HG02588 (cell line): Measurements from ENCODE around the gene AKAP8.
"Not testable (repeated sequence)": the region's sequence is repeated elsewhere in the genome, so short reads cannot be mapped to it uniquely, and the experiment has no call there.

Experiments
- ATAC-seq: cut with Tn5 transposase; IDR thresholded peaks from one replicate; pipeline ENCODE4 v1.9.1; 2021; ENCODE audit warnings: mild to moderate bottlenecking, moderate library complexity; ENCODE audit not compliant: unreplicated experiment

The AKAP8 gene

DNA sequence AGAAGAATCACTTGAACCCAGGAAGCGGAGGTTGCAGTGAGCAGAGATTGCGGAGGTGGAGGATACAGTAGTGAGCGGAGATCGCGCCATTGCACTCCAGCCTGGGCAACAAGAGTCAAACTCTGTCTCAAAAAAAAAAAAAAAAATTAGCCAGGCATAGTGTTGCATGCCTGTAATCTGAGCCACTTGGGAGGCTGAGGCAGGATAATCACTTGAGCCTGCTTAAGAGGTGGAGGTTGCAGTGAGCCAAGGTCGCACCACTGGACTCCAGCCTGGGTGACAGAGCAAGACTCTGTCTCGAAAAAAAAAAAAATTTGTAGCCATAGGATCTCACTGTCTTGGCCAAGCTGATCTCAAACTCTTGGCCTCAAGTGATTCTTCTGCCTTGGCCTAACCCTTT, 43.6 kb downstream of the AKAP8 start:
- not testable (repeated sequence) for ATAC-seq

DNA sequence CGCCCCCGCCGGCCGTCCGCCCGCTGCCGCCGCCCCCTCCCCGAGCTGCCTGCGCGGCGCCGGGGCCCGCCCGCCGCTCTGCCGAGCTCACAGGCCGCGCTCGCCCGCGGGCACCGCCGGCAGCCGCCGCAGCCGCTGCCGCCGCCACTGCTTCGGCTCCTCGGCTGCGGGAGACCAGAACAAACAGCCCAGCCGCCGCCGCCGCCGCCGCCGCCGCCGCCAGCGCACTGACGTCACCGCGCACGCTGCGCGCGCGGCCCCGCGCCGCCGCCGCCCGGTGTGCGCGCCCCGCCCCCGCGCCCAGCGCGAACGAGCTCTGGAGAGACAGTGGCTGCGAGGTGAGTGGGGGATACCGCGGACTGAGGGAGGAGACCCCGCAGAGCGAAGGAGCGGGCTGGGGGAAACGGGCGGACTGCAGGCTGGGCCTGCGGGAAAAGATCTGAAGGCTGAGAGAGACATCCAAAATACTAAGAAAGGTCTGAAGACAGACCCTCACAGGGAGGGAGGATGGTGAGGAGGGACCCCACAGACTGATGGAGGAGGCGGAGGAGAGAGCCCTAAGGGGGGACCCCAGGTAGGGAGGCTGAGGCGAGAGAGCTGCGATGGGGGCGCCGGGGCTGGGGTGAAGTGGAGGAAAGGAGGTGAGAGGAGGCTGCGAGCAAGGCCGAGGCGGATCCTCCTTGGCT, 47.1 kb downstream of the AKAP8 start, which contains the start of gene BRD4:
TSS of gene BRD4 (minus strand) at position 229 of the 686 bp plus-strand sequence. CDS start 59,440 bp downstream, outside the sequence.
- peak; percentile 61 for ATAC-seq

DNA sequence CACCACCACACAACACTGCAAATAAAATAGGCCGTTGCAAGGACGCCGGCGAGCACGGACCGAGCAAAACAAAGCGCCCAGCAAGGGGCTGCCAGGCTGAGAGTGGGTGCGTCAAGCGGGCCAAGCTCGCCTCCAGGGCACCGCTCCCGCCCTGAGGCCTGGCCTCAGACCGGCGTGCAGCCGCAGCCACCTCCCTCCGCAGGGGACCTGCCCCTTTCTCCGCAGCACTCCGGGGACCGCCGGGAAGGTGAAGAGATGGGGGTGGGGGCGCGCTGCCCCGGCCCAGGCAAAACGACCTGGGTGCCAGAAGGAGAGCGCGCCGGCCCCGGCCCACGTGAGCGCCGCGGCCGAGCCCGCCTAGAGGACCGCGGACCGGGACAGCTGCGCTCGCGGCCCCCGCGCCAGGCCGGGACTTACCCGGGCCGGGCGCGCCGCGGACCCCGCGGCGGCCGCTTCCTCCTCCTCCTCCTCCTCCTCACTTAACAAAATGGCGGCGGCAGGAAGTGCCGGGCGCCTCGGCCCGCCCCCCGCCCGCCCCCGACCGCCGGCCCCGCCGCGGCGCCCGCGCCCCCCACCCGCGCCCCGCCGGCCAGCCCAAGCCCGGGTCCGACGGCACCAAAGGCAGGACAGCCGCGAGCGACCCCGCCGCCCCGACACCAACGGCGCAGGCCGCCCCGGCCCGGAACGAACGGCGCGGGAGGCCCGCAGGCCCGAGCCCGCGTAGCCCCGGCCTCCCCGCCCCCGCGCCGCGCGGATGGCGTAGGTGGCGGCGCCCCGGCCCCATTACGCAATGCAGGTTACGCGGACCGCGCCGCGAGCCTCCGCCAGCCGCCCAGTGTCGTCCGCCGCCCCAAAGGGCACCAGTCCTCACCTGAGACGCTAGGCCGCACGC, 47.9 kb downstream of the AKAP8 start:
- peak; percentile 40 for ATAC-seq

DNA sequence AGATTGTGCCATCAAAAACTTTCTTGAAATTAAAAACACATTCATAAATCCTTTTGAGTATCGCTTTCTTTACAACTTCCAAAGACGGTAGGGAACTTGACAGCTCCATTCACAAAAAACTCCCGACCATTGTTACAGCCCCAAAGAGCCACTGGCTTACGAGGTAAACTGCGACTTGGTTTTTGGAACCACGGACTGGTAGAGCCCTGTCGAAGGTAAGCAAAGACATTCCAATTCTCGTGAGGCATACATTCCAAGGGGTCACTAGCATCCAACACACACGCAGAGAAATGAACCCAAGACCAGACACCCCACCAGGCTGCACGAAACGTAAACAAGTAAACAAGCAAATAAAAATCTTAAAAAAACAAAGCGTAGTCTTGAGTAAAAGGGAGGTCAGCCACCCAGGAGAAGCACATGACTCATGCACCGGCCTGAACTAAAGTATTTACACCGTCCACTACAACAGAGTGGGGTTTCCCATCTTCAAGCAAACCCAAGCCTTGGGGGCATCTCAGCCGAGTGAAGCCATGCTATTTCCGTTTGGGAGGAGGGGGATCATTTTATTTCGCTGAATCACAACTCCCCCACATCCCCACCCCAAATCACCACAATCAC, 48.7 kb downstream of the AKAP8 start:
- ATAC-seq: no peak

DNA sequence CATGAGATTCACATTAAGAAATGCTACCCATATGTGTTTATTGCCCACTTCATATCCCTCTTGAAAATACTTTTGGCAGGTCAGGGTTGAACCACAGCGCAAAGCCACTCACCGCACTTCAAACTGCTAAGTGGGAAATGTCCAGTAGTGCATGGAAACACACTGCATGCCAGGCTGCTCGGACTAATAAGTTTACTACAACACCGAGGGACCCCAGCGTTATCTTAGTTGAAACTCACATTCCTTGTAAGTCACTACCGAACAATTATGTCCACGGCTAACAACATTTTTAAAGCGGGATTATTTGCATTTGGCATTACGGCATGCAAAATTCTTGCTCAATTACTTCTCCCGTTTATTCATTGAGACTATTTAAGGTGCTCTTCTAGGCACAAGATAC, 51.3 kb downstream of the AKAP8 start:
- ATAC-seq: no peak

DNA sequence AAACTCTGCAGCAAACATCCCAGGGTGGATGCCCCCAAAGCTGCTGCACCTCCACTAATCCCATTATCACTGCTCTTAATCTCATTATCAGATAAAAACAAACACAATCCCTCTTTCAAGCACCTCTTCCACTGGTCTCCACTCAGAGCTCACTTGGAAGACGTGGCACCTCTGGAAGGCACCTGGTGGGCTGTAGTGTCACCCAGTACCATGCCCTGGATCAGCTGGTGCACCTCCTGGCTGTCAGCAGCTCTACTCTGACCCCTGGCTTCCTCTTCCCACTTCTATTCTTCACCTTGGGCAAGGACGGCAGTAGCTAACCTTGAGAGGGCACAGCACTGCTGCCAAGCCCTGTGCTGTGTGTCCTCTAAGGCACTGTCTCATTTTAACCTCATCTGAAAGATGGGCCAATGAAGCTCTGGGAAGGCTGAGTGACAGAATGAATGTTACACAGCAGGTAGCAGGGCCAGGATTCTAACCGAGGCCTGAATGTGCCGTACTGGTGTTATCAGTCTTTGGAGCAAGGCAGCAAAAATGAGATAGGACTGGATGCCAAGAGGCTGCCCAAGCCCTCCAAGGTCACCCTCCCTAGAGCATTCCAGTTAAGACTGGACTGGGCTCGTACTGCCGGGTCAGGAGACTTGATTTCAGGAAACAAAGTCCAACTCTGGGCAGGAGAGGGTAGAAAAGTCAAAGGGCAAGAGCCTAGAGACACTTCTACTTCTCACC, 54.6 kb downstream of the AKAP8 start:
- ATAC-seq: no peak

DNA sequence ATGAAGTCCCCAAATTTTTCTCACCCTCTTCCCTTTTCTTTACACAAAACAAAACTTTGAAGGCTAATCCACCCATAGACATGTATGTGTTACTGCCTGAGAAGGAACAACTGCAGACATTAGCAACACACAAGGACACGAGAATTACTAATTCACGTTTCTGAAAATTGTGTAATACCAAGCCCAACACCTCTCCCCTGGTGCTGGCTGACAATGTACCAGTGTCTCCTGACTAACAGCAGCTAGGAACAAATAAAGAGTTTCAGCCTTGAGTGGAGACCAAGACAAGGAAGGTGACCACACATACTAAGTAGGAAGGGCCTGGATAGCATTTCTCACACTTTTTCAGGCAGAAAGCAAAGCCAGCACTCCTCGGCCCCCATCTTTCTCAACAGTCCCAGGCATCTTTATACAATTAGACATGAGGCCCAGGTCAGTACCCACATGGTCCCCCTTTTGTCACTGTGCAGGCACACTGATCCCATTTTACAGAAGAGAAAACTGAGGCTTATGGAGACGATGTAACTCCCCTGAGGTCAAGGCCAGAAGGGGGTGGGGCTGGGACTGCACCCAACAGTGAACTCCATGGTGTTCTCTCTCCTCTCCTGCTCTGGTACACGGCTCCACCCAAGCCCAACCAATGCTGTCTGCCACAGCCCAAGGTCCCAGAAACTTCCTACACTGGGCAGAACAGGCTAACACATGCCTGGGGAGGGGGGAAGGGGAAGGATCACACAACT, 55.9 kb downstream of the AKAP8 start:
- ATAC-seq: no peak

DNA sequence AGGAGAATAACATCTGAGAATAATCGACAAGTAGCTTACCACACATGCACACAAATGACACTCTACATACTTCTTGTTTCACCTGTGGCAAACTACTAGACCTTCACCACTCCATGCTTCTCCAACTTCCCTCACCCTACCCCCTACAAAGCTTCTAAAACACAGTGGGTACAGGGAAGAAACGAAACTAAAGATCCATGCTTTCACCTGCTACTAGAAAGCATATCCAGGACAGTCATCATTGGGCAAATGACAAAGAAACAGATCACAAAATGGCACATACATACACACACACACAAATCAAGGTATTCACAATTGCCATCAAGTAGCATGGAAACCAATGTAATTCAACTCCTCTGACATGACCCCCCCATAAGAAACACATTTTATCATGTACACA, 57.8 kb downstream of the AKAP8 start:
- no peak for ATAC-seq

DNA sequence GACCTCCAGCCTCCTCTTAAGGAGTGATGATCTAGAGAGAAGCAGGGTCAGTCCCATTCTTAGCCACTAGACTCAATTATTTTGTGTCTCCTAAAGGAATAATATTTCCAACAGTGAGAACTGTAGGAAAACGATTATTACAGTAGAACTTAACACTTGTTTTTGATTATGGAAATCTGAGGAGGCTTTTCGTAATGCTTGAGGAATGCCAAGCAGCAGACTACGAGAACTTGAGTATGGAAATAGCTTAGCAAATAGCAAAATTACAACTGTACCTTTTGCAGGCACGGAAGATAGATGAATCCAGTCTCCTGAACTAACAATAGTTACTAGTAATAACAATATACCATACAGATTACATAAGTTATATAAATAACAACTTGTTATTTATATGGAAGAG, 59.5 kb downstream of the AKAP8 start:
- ATAC-seq: no peak

DNA sequence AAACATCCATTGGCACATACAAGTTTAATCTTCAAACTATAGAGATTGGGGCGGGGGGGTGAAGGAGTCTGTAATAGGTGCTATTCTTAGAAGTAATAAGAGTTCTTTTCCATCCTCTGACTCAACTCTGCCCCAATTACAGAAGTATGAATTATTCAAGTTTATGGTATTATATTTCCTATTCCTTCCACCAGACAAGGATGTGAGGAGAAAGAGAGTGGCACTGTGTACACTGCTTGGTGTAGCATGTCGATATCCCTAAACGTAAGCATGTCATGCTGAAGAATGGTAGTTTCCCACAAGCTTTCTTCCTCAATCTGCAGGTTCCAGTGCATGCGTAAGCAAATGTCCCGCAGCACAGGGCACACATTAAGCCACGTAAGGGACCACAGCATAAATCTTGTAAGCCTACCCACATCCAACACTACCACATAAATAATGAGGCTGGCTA, 61.3 kb downstream of the AKAP8 start:
- ATAC-seq: no peak

DNA sequence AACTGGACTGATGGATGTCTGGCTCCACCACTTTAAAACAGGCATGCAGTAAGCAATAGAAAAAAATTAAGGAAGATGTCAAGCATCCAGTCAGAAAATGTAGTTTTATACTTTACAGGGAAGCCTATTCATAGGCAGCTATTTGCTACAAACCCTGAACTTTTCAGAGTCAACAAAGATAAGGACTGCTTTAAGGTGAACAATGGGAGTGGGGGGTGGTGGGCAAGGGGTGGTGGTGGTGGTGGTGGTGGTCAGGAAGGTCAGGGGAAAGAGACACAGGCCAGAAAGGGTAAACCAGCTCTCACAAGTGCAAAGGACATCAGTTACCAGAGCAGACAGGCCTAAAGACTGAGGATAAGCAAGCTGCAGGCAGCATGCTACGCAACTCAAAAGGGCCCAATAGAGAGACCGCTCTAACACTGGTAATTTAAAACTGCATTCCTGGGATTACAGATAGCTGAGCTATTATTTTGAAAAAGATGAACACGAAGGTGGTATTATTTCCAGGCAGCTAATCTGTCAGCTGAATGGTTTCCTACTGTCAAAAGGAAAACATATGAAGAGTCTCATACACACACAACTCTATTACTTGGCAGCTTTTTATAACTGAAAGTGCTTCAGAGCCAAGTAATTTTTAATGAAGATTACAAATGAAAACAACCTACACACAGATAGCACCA, 62.1 kb downstream of the AKAP8 start:
- no peak for ATAC-seq

DNA sequence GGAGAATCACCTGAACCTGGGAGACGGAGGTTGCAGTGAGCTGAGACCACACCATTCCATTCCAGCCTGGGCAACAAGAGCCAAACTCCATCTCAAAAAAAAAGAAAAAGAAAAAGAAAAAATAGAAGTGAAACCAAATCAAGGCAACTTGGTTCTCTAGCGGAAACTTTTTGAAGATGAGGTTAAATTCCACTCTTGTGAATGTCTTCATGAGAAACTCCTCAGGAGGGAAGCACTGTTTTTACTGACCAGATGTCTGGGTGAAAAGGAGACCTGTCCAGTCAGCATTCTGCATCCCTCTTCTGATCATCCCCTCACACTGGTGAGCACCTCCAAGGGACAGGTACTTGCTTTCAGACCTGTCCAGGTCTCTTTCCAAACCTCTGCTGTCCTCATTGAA, 63.1 kb downstream of the AKAP8 start:
- ATAC-seq: no peak

DNA sequence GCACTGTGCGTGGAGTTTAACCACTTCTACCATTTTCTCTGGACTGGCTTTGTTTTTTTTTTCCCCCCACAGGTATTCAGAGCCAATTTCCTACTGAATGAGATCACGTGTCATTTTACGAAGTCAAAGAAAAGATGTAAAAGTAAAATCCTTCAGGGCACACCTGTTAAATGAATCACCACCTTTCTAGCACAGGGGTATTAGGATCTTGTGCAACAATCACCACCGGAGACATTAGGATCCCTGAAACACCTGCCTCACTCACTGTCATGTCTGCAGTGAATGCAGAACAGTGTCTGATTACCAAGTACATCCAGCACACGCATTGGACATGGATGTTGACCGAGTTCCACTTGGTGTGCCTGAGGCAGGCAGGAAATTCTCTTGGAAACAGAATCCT, 64.5 kb downstream of the AKAP8 start:
- no peak for ATAC-seq

DNA sequence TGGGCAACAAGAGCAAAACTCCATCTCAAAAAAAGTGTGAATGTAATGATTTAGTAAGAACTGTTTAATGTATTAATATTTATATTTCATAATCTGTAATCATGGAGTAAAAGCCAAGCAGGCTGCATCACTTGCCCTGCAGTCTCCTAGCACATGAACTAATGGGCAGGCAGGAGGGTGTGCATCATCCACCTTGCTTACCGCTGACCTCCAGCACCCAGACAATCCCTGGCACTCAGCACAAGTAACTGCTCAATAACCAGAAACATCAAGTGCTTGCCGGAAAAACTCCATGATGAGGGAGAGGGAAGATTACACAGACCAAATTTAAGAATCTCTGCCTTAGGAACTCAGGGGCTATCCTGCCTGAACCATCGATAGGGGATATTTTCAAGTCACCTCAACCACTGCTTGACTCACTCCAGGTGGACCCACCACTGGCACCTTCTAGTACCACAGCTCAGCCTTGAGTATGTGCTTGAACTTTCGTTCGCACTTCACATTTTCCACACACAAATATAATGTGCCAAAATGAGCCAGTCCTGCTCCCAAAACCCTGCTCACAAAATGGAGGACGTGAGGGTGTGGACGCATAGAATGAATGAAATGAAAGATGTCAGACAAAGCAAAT, 65.8 kb downstream of the AKAP8 start:
- no peak for ATAC-seq

DNA sequence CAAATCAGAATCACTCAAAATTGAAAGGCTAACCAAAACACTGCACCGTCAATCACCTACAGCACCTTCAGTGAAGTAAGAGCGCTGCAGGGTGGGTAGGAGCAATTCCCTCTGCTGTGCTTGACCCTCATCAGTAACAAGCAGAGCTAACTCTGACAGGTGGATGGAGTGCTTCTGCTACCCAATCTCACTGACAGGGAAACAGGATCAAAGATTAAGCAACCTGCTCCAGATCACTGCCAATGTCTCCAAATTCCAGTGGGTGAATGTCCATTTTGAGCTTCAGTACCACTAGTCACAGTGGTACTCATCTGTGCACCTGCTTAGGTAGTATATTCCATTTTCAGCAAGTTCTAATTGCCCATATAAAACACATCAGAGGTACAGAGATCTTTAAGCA, 72.4 kb downstream of the AKAP8 start:
- no peak for ATAC-seq

DNA sequence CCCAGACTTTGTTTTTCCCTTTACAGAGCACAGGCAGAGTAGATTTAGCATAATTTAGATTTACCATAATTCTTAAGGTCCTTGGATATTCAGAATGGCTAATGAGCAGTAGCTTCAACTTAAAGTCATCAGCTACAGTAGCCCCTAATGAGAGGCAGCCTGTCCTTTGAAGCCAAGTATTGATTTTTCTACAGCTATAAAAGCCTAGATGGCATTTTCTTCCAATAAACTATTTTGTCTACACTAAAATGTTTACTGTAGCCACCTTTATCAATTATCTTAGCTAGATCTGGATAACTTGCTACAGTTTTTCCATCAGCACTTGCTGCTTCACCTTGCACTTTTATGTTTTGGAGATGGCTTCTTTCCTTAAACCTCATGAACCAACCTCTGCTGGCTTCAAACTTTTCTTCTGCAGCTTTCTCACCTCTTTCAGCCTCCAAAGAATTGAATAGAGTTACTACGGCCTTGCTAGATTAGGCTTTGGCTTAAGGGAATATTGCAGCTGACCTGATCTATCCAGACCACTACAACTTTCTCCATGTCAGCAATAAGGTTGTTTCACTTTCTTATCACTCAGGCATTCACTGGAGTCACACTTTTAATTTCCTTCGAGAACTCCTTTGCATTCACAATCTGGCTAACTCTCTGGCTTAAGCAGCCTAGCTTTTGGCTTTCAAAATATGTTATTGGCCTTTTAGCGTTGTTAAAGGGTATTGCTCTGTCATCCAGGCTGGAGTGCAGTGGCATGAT, 73.8 kb downstream of the AKAP8 start:
- no peak for ATAC-seq

DNA sequence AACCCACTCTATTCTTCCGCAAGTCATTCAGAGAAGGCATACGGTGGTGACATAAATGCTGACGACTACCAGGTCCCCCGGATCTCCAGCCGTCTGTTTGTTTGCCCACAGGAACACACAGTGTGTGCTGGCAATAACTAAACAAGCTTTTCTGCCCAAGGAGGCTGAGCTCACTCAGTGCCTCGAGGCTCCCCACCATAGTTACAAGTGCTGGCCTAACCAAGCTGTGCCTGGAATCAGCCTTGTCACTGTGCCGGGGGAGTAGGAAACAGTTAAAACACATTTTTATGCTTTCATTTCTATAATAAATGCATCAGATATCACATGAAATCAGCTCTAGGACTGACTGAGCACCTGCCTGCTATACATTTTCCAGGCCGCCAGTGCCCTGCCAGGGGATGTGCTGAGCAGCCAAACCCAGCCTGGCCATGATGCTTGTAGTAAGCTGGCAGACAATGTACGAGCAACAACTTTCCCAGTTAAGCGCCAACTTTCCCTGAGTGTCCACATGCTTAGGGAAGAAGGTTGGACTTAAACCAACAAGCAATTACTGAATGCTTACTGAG, 75.4 kb downstream of the AKAP8 start:
- ATAC-seq: no peak
